Bone marrow (tissue), 2 donors: ENCODE results near the gene GOLGA8S.
"Not testable (repeated sequence)": the region's sequence is repeated elsewhere in the genome, so short reads cannot be mapped to it uniquely, and the experiment has no call there.

ENCODE experiments used
- DNase-seq, 2 donors: peaks; one replicate each; lab custom pipeline; 2025; lab: John Stamatoyannopoulos, UW

GOLGA8S gene, protein sequence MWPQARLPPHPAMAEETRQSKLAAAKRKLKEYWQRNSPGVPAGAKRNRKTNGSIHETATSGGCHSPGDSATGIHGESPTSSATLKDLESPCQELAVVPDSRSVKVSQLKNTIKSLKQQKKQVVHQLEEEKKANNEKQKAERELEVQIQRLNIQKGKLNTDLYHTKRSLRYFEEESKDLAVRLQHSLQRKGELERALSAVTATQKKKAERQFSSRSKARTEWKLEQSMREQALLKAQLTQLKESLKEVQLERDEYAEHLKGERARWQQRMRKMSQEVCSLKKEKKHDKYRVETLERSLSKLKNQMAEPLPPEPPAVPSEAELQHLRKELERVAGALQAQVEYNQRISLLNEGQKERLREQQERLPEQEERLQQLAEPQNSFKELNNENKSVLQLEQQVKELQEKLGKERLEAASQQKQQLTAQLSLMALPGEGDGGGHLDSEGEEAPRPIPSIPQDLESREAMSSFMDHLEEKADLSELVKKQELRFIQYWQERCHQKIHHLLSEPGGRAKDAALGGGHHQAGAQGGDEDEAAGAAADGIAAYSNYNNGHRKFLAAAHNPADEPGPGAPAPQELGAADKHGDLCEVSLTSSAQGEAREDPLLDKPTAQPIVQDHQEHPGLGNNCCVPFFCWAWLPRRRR

DNA sequence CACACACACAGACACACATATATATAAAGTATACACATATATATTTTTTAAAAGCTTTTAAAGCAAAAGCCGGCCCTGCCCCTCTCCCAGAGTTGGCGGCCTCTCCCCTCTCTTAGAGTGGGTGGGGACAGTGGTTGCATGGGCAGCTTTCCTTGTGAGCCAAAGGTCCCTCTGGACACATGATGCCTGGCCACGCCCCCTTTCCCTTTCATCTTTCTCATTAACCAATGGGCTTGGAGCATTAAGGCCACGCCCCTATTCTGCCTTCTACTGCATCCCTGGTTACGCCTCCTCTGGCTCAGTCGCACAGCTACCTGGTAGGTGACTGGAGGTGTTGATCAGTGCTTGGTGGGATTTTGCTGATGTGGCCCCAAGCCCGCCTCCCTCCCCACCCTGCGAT, at the start of gene GOLGA8S:
Gene GOLGA8S (plus strand): TSS at position 301 of the 400 bp plus-strand sequence. CDS start 62 bp downstream, at position 363.
- not testable (repeated sequence) for DNase-seq

DNA sequence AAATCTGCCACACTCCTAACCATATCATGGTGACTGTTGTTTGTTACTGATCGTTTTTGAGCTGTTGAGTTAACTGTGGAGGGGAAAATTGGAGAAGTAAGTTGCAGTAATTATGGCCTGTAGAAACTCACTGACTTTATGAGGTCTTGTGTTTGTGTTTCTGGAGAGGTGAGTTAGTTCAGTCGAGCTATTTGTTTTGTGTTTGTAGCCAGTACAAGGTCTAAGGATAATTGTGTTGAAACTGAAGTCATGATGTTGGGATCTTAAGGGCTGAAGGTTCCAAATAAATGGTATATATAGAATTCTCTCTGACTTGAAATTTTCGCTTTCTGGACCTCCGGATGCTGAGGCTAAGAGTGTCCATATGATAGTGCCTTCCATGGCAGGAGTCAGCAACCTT, 49.7 kb upstream of the GOLGA8S start:
- DNase-seq: not testable (repeated sequence)

DNA sequence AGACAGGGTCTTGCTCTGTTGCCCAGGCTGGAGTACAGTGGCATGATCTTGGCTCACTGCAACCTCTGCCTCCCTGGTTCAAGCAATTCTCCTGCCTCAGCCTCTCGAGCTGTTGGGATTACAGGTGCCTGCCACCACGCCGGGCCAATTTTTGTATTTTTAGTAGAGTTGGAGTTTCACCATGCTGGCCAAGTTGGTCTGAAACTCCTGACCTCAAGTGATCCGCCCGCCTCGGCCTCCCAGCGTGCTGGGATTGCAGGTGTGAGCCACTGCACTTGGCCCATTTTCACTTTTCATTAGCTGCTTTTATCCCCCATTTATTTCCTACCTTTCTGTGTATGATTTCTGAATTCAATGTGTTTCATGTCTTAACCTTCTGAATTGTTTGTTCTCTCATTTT, 48.6 kb upstream of the GOLGA8S start:
- not testable (repeated sequence) for DNase-seq

DNA sequence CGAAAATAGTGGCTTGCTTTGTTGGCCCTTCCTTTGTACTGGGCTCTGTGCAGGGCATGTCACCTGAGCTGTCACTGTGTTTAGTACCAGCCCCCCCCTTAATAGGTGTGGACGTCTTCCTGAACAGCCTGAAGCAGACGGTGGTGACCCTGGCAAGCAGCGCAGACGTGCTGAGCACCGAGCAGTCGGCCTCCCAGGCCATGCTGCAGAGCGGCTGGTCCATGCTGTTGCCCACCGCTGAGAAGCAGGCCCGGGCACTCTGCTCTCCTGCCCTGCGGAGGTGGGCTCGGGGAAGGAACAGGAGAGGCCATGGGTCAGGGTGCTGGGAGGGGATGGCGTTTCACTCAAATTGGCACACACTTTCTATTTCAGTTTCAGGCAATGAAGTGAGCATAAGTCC, 43.3 kb upstream of the GOLGA8S start:
- not testable (repeated sequence) for DNase-seq

DNA sequence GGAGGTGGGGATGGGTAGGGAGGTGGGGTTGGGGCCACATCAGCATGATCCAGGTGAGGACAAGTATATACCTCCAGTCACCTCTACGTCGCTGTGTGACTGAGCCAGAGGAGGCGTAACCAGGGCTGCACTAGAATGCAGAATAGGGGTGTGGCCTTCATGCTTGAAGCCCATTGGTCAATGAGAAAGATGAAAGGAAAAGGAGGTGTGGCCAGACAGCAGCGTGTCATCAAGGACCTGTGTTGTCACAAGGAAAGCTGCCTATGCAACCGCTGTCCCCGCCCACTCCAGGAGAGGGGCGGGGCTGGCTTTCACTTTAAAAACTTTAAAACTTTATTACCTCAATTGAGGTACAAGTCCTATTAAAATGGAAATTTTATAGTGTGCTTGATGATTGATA, 20.5 kb upstream of the GOLGA8S start, which contains the start of gene GOLGA6L26:
Gene GOLGA6L26 (minus strand): TSS at position 101 of the 400 bp plus-strand sequence. CDS start 61 bp downstream, at position 40.
- DNase-seq: not testable (repeated sequence)

DNA sequence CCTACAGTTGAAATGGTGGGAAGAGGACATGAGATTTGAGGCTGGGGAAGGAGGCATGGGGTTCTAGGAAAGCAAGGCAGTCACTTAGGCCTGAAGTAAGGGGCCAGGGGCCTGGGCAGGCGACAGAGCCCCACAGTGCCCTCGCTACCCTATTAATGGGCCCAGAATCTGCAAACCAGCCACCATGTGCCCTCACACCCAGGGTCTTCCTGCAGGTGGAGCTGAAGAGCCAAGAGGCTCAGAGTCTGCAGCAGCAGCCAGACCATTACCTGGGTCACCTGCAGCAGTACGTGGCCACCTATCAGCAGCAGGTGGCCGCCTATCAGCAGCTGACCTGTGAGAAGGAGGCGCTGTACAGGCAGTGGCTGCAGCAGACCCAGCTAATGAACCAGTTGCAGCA, 8.1 kb downstream of the GOLGA8S start:
- DNase-seq: not testable (repeated sequence)

DNA sequence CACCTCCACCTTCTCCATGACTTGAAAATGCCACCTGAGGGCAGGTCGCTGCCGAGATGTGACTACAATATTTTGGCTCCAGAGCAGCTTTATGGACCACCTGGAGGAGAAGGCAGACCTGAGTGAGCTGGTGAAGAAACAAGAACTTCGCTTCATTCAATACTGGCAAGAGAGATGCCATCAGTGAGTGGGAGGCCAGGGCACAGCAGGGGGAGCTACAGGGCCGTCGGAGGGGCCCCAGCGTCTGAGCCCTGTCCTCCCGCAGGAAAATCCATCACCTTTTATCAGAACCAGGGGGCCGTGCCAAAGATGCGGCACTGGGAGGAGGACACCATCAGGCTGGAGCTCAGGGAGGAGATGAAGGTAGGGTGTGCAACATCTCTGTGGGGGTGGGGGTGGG, 9.7 kb downstream of the GOLGA8S start:
- DNase-seq: not testable (repeated sequence)

DNA sequence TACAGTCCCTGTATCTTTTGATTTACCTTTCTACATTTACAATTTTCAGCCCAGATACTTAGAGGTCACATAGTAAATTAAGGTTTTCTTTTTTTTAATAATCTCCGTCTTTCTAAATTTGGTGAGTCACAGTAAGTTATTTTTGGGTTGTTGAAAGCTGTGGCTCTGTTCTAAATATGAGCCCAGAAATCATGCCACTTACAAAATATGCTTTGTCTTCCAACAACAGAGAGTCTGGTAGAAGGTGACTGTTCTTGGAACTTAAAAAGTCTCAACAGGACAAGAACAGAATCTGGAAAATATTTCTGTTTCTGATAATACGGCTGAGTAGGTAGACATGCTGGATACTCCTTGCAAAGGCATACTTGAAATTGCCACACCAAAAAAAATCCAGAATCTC, 16.0 kb downstream of the GOLGA8S start:
- no peak for DNase-seq

DNA sequence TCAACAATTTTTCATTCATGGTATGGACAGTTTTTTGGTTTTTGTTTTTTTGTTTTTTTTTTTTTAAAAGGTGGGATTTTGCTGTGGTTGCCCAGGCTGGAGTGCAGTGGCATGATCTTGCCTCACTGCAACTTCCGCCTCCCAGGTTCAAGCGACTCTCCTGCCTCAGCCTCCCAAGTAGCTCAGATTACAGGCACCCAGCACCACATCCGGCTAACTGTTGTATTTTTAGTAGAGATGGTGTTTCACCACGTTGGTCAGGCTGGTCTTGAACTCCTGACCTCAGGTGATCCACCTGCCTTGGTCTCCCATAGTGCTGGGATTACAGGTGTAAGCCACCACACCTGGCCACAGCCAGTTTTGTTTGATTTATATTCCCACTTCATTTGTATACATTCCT, 16.6 kb downstream of the GOLGA8S start:
- DNase-seq: not testable (repeated sequence)

DNA sequence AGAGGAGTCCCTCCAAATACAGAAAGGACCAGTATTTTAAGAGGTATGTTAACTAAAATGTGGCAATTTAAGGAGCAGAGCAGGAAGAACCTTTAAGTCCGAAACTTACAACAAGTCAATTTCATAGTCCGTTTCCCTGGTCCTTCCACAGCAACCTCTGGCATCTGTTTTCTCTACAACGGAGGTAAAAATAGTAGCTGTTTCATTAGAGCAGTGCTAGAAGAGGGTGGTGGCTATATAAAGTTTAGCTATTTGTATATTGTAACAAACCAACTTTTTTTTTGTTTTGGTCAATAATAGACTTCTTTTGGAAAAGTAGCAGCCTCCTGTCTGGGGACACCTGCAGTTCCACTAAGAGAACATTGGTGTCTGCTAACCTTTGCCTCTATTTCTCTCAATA, 17.3 kb downstream of the GOLGA8S start:
- not testable (repeated sequence) for DNase-seq

DNA sequence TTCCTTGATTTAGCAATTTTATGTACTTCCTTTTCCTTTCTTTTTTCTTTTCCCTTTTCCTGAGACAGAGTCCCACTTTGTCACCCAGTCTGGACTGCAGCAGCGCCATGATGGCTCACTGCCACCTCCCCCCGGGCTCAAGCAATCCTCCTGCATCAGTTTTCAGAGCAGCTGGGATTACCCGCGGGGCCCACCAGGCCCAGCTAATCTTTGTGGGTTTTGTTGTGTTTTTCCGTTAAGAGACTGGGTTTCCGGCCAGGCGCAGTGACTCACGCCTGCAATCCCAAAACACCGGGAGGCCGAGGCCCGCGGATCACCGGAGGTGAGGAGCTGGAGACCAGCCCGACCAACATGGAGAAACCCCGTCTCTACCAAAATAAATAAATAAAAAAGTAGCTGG, 17.7 kb downstream of the GOLGA8S start:
- DNase-seq: no peak

DNA sequence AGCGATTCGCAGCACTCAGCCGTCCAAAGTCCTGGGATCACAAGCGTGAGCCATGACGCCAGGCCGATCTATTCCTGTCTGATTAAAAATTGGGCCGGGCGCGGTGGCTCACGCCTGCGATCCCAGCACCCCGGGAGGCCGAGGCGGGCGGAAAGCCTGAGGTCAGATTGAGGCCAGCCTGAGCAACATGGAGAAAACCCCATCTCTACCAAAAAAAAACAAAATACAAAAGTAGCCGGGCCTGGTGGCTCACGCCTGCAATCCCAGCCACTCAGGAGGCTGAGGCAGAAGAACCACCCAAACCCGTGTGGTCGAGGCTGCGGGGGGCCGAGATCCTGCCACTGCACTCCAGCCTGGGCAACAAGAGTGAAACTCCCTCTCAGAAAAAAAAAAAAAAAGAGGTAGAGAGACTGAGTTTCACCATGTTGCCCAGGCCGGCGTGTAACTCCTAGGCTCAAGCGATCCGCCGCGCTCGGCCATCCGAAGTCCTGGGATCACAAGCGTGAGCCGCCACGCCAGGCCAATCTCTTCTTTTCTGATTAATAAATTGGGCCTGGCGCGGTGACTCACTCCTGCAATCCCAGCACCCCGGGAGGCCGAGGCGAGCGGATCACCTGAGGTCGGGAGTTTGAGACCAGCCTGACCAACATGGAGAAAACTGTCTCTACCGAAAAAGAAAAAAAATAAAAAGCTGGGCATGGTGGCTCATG, 18.5 kb downstream of the GOLGA8S start:
- not testable (repeated sequence) for DNase-seq

DNA sequence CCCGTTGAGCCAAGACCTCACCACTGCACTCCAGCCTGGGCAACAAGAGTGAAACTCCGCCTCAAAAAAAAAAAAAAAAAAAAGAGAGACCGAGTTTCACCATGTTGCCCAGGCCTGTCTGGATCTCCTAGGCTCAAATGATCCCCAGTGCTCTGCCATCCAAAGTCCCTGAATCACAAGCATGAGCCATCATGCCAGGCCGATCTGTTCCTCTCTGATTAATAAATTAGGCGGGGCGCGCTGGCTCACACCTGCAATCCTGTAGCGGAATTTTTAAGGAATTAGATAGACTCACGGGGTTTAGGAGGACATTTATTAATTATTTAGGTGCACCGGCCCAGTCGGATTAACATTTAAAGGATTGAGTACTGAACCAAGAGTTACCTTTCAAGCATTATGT, 19.7 kb downstream of the GOLGA8S start:
- DNase-seq: not testable (repeated sequence)

DNA sequence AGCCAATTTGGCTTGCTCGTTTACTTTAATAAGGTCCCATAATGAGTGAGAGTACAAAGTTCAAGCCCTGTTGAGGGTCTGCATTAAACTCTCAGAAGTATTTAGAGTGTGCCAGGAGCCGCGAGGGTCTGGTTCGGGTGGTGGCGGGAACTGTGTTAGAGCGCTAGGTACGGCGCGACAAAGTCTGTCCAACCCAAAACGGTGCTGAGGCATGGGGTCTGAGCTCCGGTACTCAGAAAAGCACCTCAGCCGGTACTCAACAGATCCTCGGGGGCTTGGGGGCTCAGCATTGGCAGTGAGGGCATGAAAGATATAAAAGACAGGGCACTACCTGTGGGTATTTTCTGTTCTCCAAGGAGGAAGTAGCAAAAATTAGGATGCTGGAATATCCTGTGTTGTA, 24.4 kb downstream of the GOLGA8S start:
- not testable (repeated sequence) for DNase-seq

DNA sequence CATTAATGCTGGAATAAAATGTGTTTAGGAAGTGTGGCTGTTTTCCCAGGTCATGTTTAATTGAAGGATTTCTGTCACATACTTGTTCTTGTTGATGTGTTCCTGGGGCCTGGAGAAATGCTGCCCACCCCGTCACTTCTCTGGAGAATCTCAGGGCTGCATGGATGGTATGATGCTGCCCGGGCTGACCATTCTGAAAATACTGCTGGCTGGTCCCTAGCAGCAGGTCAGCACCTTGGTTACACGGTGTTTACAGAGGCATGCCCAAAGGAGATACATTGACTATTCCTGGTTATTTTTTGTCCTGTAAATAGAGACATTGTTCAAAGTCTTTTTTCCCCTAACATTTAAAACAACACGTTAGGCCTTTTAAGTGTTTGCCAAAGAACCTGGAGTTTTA, 26.2 kb downstream of the GOLGA8S start:
- not testable (repeated sequence) for DNase-seq

DNA sequence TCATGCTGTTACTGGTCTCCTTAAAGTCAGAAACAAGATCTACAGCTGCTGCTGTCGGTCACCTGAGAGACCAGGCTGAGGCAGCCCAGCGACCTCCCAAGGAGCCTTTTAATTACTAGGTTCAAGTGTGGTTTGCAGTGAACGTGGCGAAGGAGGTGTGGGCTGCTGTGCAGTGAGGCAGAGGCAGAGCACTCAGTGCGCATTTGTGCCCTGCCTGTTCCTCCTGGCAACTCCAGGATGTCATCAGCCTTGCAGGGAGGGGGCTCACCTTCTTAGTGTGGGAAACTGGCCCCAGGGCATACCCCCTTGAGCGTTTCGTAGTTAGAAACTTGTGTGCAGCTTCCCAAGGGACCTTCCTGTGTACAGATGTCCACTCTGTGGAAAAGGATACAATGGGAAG, 26.6 kb downstream of the GOLGA8S start:
- DNase-seq: not testable (repeated sequence)

DNA sequence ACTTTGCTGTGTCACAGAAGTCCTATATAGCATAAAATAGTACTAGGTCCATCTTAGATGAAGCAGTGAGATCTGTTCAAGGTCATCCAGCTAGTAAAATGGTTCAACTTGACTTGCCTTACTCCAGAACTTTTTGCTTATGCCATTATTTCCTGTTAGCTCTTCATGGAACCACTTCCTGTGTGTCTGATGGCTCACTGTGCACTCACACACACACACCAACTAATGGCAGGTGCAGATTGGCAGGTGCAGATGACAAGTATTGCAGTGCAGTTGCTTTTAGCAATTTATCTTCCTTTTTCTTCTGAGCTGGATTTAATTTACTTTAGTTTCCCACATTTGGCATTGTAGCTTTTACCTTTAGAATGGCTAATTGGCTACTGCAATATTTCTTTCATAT, 29.8 kb downstream of the GOLGA8S start:
- no peak for DNase-seq

DNA sequence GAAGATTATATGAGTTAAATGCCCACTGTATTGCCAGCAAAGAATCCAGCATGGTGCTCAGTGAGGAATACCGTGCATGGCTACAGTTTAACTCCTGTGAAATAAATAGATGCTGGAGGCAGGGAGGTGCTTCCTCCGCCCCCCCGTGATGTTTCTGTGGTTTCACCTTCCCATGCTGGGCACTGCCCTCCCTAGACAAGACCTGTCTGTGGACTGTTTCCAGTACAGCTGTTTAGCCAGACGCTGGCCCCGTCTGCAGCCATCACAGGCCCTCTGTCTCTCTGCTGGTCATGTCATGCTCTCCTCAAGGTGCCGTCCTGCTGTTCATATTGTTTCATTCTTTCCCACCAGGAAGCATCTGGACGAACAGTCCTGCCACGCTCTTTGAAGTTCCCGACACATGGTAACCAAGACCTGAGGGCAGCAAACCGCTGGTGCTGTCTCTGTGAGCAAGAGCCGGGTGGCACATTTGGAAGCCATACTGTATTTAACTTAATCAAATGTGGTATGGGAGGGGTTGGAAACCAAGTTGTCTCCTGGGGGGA, 31.4 kb downstream of the GOLGA8S start:
- no peak for DNase-seq

DNA sequence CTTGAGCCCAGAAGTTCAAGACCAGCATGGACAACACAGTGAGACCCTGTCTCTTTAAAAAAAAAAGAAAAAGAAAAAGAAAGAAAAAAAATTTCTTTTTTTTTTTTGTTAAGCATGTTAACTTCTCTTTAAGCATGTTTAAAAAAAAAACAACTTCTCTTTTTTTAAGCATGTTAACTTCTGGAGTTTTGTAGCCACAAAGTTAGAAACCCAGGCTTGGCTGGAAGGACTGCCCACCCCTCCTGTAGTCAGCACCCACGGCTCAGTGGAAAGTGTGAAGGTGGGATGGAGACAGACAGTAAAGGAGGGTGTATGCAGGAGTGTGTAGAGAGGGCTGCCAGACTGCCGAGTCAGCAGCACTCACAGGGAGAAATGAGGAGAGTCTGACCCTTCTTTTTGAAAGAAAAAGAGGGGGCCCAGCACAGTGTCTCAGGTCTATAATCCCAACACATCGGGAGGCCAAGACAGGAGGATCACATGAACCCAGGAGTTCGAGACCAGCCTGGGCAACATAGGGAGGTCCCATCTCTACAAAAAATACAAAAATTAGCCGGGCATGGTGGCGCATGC, 33.2 kb downstream of the GOLGA8S start:
- no peak for DNase-seq

DNA sequence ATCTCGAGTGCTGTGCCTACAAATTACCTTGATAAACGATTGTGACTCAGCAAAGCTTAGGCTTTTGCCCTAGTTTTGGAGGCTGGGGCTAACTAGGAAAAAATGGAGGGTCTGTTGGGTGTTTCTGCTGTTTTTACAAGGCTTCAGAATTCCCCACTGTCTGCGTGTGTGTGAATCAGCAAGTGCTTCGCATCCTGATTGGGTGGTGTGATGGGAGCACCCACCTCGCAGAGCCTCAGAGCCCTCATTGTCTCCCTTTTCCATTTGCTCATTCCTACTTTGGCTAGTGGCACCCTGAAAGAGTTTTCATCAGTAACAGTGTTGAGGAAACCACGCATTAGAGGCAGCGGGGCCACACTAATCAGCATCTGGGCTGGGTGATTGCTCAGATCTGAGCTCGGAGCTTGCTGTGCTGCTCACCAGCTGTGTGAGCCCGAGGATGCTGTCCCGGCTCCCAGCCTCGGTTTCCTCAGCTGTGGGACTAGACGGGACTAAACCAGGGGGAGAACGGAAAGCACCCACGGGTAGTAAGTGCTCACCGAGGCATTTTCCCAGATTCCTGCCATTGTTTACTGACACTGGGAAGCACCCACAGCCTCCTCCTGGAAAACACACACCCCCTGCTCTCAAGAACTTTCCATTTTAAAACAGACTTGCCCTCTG, 40.6 kb downstream of the GOLGA8S start:
- DNase-seq: no peak

DNA sequence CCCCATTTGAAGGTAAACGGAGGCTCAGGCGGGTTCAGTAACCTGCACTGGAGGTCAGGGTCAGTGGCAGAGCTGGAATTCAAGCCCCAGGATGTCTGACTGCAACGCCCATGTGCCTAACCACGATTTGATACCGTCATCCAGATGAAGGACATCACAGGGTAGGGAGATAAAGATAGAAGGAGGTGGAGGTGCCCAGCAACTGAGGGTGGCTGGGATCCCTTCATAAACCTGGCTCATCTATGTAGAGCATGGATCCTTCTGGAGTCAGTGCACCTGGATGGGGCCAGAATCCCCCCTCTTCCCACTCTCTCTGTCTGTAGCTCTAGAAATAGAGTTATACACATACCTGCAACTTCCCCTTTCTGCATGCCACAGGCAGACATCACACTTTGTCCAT, 41.3 kb downstream of the GOLGA8S start:
- DNase-seq: no peak
